Neuronal stem cell (in vitro differentiated cells): ENCODE measurements around the gene MEI4.

Source experiments
- DNase-seq: peaks from one replicate; pipeline ENCODE4 v3.0.0-alpha.2; 2013; ENCODE audit warnings: low spot score
- H2AFZ ChIP-seq: one replicate; pipeline ENCODE4 v1.6.1; 2013; ENCODE audit warnings: mild to moderate bottlenecking, low read length, inconsistent platforms
- H2AK5ac ChIP-seq: 2 replicates; pipeline ENCODE4 v1.6.1; 2013; ENCODE audit warnings: low read depth, mild to moderate bottlenecking, inconsistent platforms, low read length, moderate library complexity, mixed read lengths
- H2BK120ac ChIP-seq: 2 replicates; pipeline ENCODE4 v1.6.1; 2013; ENCODE audit warnings: low read depth, mild to moderate bottlenecking, inconsistent platforms, low read length, moderate library complexity, mixed read lengths
- H2BK12ac ChIP-seq: one replicate; pipeline ENCODE4 v1.6.1; 2013; ENCODE audit warnings: low read length, inconsistent platforms
- H2BK15ac ChIP-seq: 2 replicates; pipeline ENCODE4 v1.6.1; 2013; ENCODE audit warnings: mild to moderate bottlenecking, low read length, inconsistent platforms, mixed read lengths
- H2BK5ac ChIP-seq: one replicate; pipeline ENCODE4 v1.6.1; 2013; ENCODE audit warnings: inconsistent platforms, mild to moderate bottlenecking, low read length, moderate library complexity
- H3K14ac ChIP-seq: one replicate; pipeline ENCODE4 v1.6.1; 2013; ENCODE audit warnings: low read length, inconsistent platforms
- H3K18ac ChIP-seq: 2 replicates; pipeline ENCODE4 v1.6.1; 2013; ENCODE audit warnings: low read length, inconsistent platforms
- H3K23ac ChIP-seq: 2 replicates; pipeline ENCODE4 v1.6.1; 2013; ENCODE audit warnings: low read depth, mild to moderate bottlenecking, mixed read lengths, low read length, inconsistent platforms; ENCODE audit not compliant: poor library complexity
- H3K27ac ChIP-seq: replicated peaks from 3 replicates; pipeline ENCODE4 v1.5.1; 2013; ENCODE audit warnings: low read length, inconsistent platforms
- H3K27me3 ChIP-seq, 3 experiments: 2 replicates each; pipeline ENCODE4 v1.6.1; 2013; ENCODE audit warnings: low read length in 3 of 3, mild to moderate bottlenecking in 2 of 3, inconsistent platforms in 1 of 3, low read depth in 1 of 3, mixed read lengths in 1 of 3, moderate library complexity in 1 of 3; ENCODE audit not compliant: control insufficient read depth in 3 of 3, insufficient read depth in 3 of 3
- H3K36me3 ChIP-seq, 2 donors: replicated peaks in 1 of 2; 2 replicates each; pipeline ENCODE4 v1.6.1; 2013; ENCODE audit warnings: low read length in 2 of 2; ENCODE audit not compliant: control insufficient read depth in 2 of 2, insufficient read depth in 2 of 2
- H3K4ac ChIP-seq: 2 replicates; pipeline ENCODE4 v1.6.1; 2013; ENCODE audit warnings: inconsistent platforms, mild to moderate bottlenecking, low read length, moderate library complexity
- H3K4me1 ChIP-seq, 2 donors: 1 replicate in 1 of 2; 2 replicates in 1 of 2; pipeline ENCODE4 v1.6.1; 2013; ENCODE audit warnings: low read length in 2 of 2, low read depth in 1 of 2; ENCODE audit not compliant: control insufficient read depth in 2 of 2, insufficient read depth in 1 of 2
- H3K4me2 ChIP-seq: one replicate; pipeline ENCODE4 v1.6.1; 2013; ENCODE audit warnings: mild to moderate bottlenecking, low read length, inconsistent platforms; ENCODE audit not compliant: insufficient read depth, poor library complexity, severe bottlenecking
- H3K4me3 ChIP-seq, 2 donors: 2 replicates each; pipeline ENCODE4 v1.5.1; 2013; ENCODE audit warnings: low read length in 2 of 2, mild to moderate bottlenecking in 2 of 2, inconsistent platforms in 1 of 2, moderate library complexity in 1 of 2
- H3K79me1 ChIP-seq: one replicate; pipeline ENCODE4 v1.6.1; 2013; ENCODE audit warnings: low read depth, mild to moderate bottlenecking, inconsistent platforms, low read length, moderate library complexity
- H3K9ac ChIP-seq: one replicate; pipeline ENCODE4 v1.6.1; 2013; ENCODE audit warnings: mild to moderate bottlenecking, low read depth, low read length, inconsistent platforms; ENCODE audit not compliant: poor library complexity
- H3K9me3 ChIP-seq, 2 donors: replicated peaks in 1 of 2; 2 replicates each; pipeline versions ENCODE3 to v1.6.1; 2013; ENCODE audit warnings: low read length in 2 of 2, mild to moderate bottlenecking in 2 of 2, inconsistent platforms in 1 of 2, low read depth in 1 of 2, mixed read lengths in 1 of 2, moderate library complexity in 1 of 2; ENCODE audit not compliant: control insufficient read depth in 2 of 2, insufficient read depth in 1 of 2
- H4K8ac ChIP-seq: one replicate; pipeline ENCODE4 v1.6.1; 2013; ENCODE audit warnings: low read depth, mild to moderate bottlenecking, inconsistent platforms, low read length, moderate library complexity
- H4K91ac ChIP-seq: one replicate; pipeline ENCODE4 v1.6.1; 2013; ENCODE audit warnings: low read length, low read depth, mild to moderate bottlenecking, inconsistent platforms; ENCODE audit not compliant: poor library complexity
- WGBS, 2 donors: extraction: QIAGEN DNeasy Blood & Tissue Kit; methylation state at CpG; one replicate each; pipeline ENCODE4 v1.1.7; 2013; ENCODE audit warnings: missing lambda C conversion rate in 2 of 2, mixed read lengths in 1 of 2; ENCODE audit not compliant: insufficient read length in 2 of 2, insufficient replicate concordance in 1 of 2; ENCODE audit errors: extremely low coverage in 2 of 2; 5-methylcytosine and 5-hydroxymethylcytosine counted together

MEI4 gene

GRCh38 chr6:77630014-77630413 lies 22.8 kb upstream of the MEI4 start:
- Histone ChIP-seq H3K9me3 (no peaks in the 10 kb centered on the region), H2AFZ (no peak overlapping the region), H3K4me3 (no peak overlapping the region), H4K8ac (no peak overlapping the region), H2BK5ac (no peak overlapping the region), H2AK5ac (no peak overlapping the region), H3K79me1 (no peaks in the 10 kb centered on the region), H2BK15ac (no peak overlapping the region), H4K91ac (no peak overlapping the region), H3K27me3 (no peaks in the 10 kb centered on the region), H3K9ac (no peak overlapping the region), H3K36me3 (no peaks in the 10 kb centered on the region), H3K27ac (no peak overlapping the region), H3K4me2 (no peak overlapping the region), H3K4me1 (no peaks in the 10 kb centered on the region), H3K18ac (no peak overlapping the region), H2BK12ac (no peak overlapping the region), H3K4ac (no peak overlapping the region), H2BK120ac (no peak overlapping the region), H3K14ac (no peak overlapping the region), H3K23ac (no peak overlapping the region)
- no CpG with 5 or more reads among the region's 2 CpGs for WGBS, 2 donors
- no peak for DNase-seq

- no peak overlapping the region for H2AFZ ChIP-seq
- H3K9me3 ChIP-seq: no peaks in the 10 kb centered on the region
- no peak overlapping the region for H2BK15ac ChIP-seq
- H3K4me2 ChIP-seq: no peak overlapping the region
- DNase-seq: no peak
- H4K8ac ChIP-seq: no peak overlapping the region
- H2BK5ac ChIP-seq: no peak overlapping the region
- no peaks in the 10 kb centered on the region for H3K79me1 ChIP-seq
- H2AK5ac ChIP-seq: no peak overlapping the region
- H2BK12ac ChIP-seq: no peak overlapping the region
- H3K4me3 ChIP-seq: no peak overlapping the region
- no peak overlapping the region for H4K91ac ChIP-seq
- H3K27me3 ChIP-seq: no peaks in the 10 kb centered on the region
- H3K4me1 ChIP-seq: no peaks in the 10 kb centered on the region
- H3K4ac ChIP-seq: no peak overlapping the region
- no peak overlapping the region for H2BK120ac ChIP-seq
- no peaks in the 10 kb centered on the region for H3K36me3 ChIP-seq
- H3K9ac ChIP-seq: no peak overlapping the region
- no peak overlapping the region for H3K14ac ChIP-seq
- no CpG with 5 or more reads among the region's 1 CpG for WGBS, 2 donors
- H3K27ac ChIP-seq: no peak overlapping the region
- H3K18ac ChIP-seq: no peak overlapping the region
- no peak overlapping the region for H3K23ac ChIP-seq
Measured at GRCh38 chr6:77633471-77633870, 19.4 kb upstream of the MEI4 start.

GRCh38 chr6:77633993-77634715 lies 18.7 kb upstream of the MEI4 start:
- Histone ChIP-seq H3K27ac (no peak overlapping the region), H3K27me3 (no peaks in the 10 kb centered on the region), H3K36me3 (no peaks in the 10 kb centered on the region), H3K9me3 (no peaks in the 10 kb centered on the region), H2BK12ac (no peak overlapping the region), H3K4ac (no peak overlapping the region), H2BK15ac (no peak overlapping the region), H3K4me3 (no peak overlapping the region), H3K79me1 (no peaks in the 10 kb centered on the region), H2BK120ac (no peak overlapping the region), H4K91ac (no peak overlapping the region), H2AFZ (no peak overlapping the region), H3K18ac (no peak overlapping the region), H3K4me2 (no peak overlapping the region), H2BK5ac (no peak overlapping the region), H3K14ac (no peak overlapping the region), H3K4me1 (no peaks in the 10 kb centered on the region), H4K8ac (no peak overlapping the region), H2AK5ac (no peak overlapping the region), H3K9ac (no peak overlapping the region), H3K23ac (no peak overlapping the region)
- no peak for DNase-seq
- no CpG with 5 or more reads among the region's 1 CpG for WGBS, 2 donors

- Histone ChIP-seq H2BK5ac (no peak overlapping the region), H3K9ac (no peak overlapping the region), H3K9me3 (no peaks in the 10 kb centered on the region), H2BK12ac (no peak overlapping the region), H4K8ac (no peak overlapping the region), H3K23ac (no peak overlapping the region), H3K27me3 (no peaks in the 10 kb centered on the region), H2AFZ (peak overlapping the region; percentile 22), H2AK5ac (no peak overlapping the region), H3K4me2 (no peak overlapping the region), H3K27ac (no peak overlapping the region), H3K4me1 (no peaks in the 10 kb centered on the region), H2BK120ac (no peak overlapping the region), H3K79me1 (no peaks in the 10 kb centered on the region), H4K91ac (no peak overlapping the region), H3K4me3 (no peak overlapping the region), H3K14ac (no peak overlapping the region), H3K36me3 (no peaks in the 10 kb centered on the region), H3K4ac (no peak overlapping the region), H3K18ac (no peak overlapping the region), H2BK15ac (no peak overlapping the region)
- WGBS, 2 donors: no CpG with 5 or more reads among the region's 16 CpGs
- no peak for DNase-seq
Measured at GRCh38 chr6:77638129-77638830, 14.6 kb upstream of the MEI4 start.
